KMS-11 (cell line): ENCODE measurements around the gene ZNF500.

Experiments used
- H2AFZ ChIP-seq: fragments of 200-600 bp; sonication (generic); 2 replicates; pipeline ENCODE4 v1.6.1; 2016; ENCODE audit warnings: antibody characterized with exemption, mixed run types, low read depth
- H3K27ac ChIP-seq: fragments of 200-600 bp; sonication (generic); 2 replicates; pipeline ENCODE4 v1.6.1; 2016; ENCODE audit warnings: mild to moderate bottlenecking, mixed run types
- H3K27me3 ChIP-seq: fragments of 200-600 bp; sonication (generic); 2 replicates; pipeline ENCODE4 v1.6.1; 2017; ENCODE audit warnings: mild to moderate bottlenecking, low read depth, mixed run types, moderate library complexity; ENCODE audit not compliant: insufficient read depth
- H3K36me3 ChIP-seq: fragments of 200-600 bp; sonication (generic); 2 replicates; pipeline ENCODE4 v1.6.1; 2017; ENCODE audit warnings: mild to moderate bottlenecking, mixed run types; ENCODE audit not compliant: insufficient read depth
- H3K4me1 ChIP-seq: fragments of 200-600 bp; sonication (generic); 2 replicates; pipeline ENCODE4 v1.6.1; 2016; ENCODE audit warnings: mild to moderate bottlenecking, low read depth, mixed run types; ENCODE audit not compliant: poor library complexity, severe bottlenecking
- H3K4me2 ChIP-seq: fragments of 200-600 bp; sonication (generic); 2 replicates; pipeline ENCODE4 v1.7.0; 2016; ENCODE audit warnings: mild to moderate bottlenecking, mixed run types
- H3K4me3 ChIP-seq: fragments of 200-600 bp; sonication (generic); IDR thresholded peaks from 2 replicates; pipeline ENCODE4 v1.6.1; 2017; ENCODE audit warnings: low read depth, low read length, mixed read lengths; ENCODE audit not compliant: insufficient read depth
- H3K79me2 ChIP-seq: fragments of 200-600 bp; sonication (generic); 2 replicates; pipeline ENCODE4 v1.6.1; 2016; ENCODE audit warnings: low read depth, mixed run types; ENCODE audit not compliant: insufficient read depth
- H3K9ac ChIP-seq: fragments of 200-600 bp; sonication (generic); 2 replicates; pipeline ENCODE4 v1.6.1; 2016; ENCODE audit warnings: mild to moderate bottlenecking, mixed run types
- H4K20me1 ChIP-seq: fragments of 200-600 bp; sonication (generic); 2 replicates; pipeline ENCODE4 v1.6.1; 2016; ENCODE audit warnings: mild to moderate bottlenecking, mixed run types; ENCODE audit not compliant: insufficient read depth
- CTCF ChIP-seq: fragments of 200-600 bp; sonication (generic); conservative IDR thresholded peaks from 2 replicates; pipeline ENCODE4 v1.6.1; 2017; ENCODE audit warnings: low read depth, mild to moderate bottlenecking, antibody characterized with exemption, low read length, moderate library complexity, mixed read lengths

The ZNF500 gene

GRCh38 chr16:4755687-4756086 lies 11.3 kb downstream of the ZNF500 start:
- H2AFZ ChIP-seq: no peak overlapping the region
- H3K4me2 ChIP-seq: no peak overlapping the region
- H3K9ac ChIP-seq: no peak overlapping the region
- peaks cover 6% of the 10 kb centered on the region; the same call in 1 of the 2 replicates for H3K36me3 ChIP-seq
- no peaks in the 10 kb centered on the region for H4K20me1 ChIP-seq
- H3K27me3 ChIP-seq: no peaks in the 10 kb centered on the region
- no peaks in the 10 kb centered on the region for H3K4me1 ChIP-seq
- H3K4me3 ChIP-seq: no peak overlapping the region
- no peak overlapping the region for H3K27ac ChIP-seq
- no peaks in the 10 kb centered on the region for H3K79me2 ChIP-seq
- TF ChIP-seq CTCF: no peak

- Histone ChIP-seq H3K27me3 (no peaks in the 10 kb centered on the region), H2AFZ (no peak overlapping the region), H3K36me3 (peaks cover 6% of the 10 kb centered on the region; the same call in 1 of the 2 replicates), H3K4me1 (no peaks in the 10 kb centered on the region), H3K4me2 (no peak overlapping the region), H4K20me1 (no peaks in the 10 kb centered on the region), H3K4me3 (no peak overlapping the region), H3K9ac (no peak overlapping the region), H3K27ac (no peak overlapping the region), H3K79me2 (no peaks in the 10 kb centered on the region)
- no peak for TF ChIP-seq CTCF
Observed at GRCh38 chr16:4754865-4755264, 12.1 kb downstream of the ZNF500 start.

GRCh38 chr16:4753227-4753626 lies 13.7 kb downstream of the ZNF500 start:
- Histone ChIP-seq H3K4me3 (no peak overlapping the region), H3K4me2 (no peak overlapping the region), H3K36me3 (peaks cover 4% of the 10 kb centered on the region; the same call in 1 of the 2 replicates), H3K9ac (no peak overlapping the region), H4K20me1 (no peaks in the 10 kb centered on the region), H3K27ac (no peak overlapping the region), H2AFZ (no peak overlapping the region), H3K4me1 (no peaks in the 10 kb centered on the region), H3K79me2 (no peaks in the 10 kb centered on the region), H3K27me3 (no peaks in the 10 kb centered on the region)
- no peak for TF ChIP-seq CTCF

GRCh38 chr16:4752351-4753100 lies 14.4 kb downstream of the ZNF500 start:
- Histone ChIP-seq H3K79me2 (no peaks in the 10 kb centered on the region), H4K20me1 (no peaks in the 10 kb centered on the region), H3K4me1 (no peaks in the 10 kb centered on the region), H2AFZ (no peak overlapping the region), H3K27me3 (no peaks in the 10 kb centered on the region), H3K4me2 (no peak overlapping the region), H3K27ac (no peak overlapping the region), H3K4me3 (no peak overlapping the region), H3K36me3 (no peaks in the 10 kb centered on the region), H3K9ac (no peak overlapping the region)
- no peak for TF ChIP-seq CTCF
